K562 (cell line): ENCODE data around the gene F12. TPM values are rescaled to one million over a fixed set of nuclear protein-coding genes. Genes with fewer than 3 reads are reported as not detected.

Experiments
- BHLHE40 ChIP-seq: IDR thresholded peaks from 2 replicates; pipeline ENCODE4 v1.6.1; 2011; ENCODE audit warnings: low read length, improper control_type of control experiment
- BRF1 ChIP-seq: IDR thresholded peaks from 3 replicates; pipeline ENCODE4 v1.6.1; 2011; ENCODE audit warnings: borderline replicate concordance, mild to moderate bottlenecking; ENCODE audit not compliant: insufficient read length; ENCODE audit errors: extremely low read depth
- GATAD2A ChIP-seq: fragments of 450-650 bp; IDR thresholded peaks from 2 replicates; pipeline ENCODE4 v1.6.1; 2017
- GATAD2B ChIP-seq: fragments of 450-650 bp; IDR thresholded peaks from 2 replicates; pipeline ENCODE4 v1.6.1; 2017; ENCODE audit warnings: mild to moderate bottlenecking, borderline replicate concordance
- NCOA6 ChIP-seq: fragments of 450-650 bp; IDR thresholded peaks from 2 replicates; pipeline ENCODE4 v1.6.1; 2017; ENCODE audit warnings: mild to moderate bottlenecking
- NONO ChIP-seq, 2 experiments: fragments of 200-400 bp in 1 of 2; fragments of 450-650 bp in 1 of 2; formaldehyde crosslinking in 1 of 2; IDR thresholded peaks; 2 replicates each; pipeline ENCODE4 v1.6.1; 2017; ENCODE audit warnings: low read depth in 2 of 2, mild to moderate bottlenecking in 2 of 2, moderate library complexity in 2 of 2, low read length in 1 of 2
- PRMT5 ChIP-seq: sonication (generic); formaldehyde crosslinking; IDR thresholded peaks from 2 replicates; pipeline ENCODE4 v1.5.0; 2020; ENCODE audit warnings: missing genetic modification reagents
- TCF7 ChIP-seq: sonication (generic); IDR thresholded peaks from 2 replicates; pipeline ENCODE4 v1.6.1; 2016; ENCODE audit warnings: antibody characterized with exemption, borderline replicate concordance
- ZNF143 ChIP-seq: sonication (generic); formaldehyde crosslinking; IDR thresholded peaks from 2 replicates; pipeline ENCODE4 v1.9.0; 2022; ENCODE audit warnings: mild to moderate bottlenecking, missing genetic modification reagents
- ZNF444 ChIP-seq: fragments of 250-450 bp; sonication (Bioruptor Pico); IDR thresholded peaks from 2 replicates; pipeline ENCODE4 v1.4.0; 2020; ENCODE audit warnings: mild to moderate bottlenecking, moderate library complexity
- ZNF507 ChIP-seq: conservative IDR thresholded peaks from 2 replicates; pipeline ENCODE4 v1.6.1; 2017; ENCODE audit warnings: missing genetic modification characterization, missing compliant biosample characterization
- ZNF551 ChIP-seq: fragments of 250-450 bp; sonication (Bioruptor Pico); IDR thresholded peaks from 2 replicates; pipeline ENCODE4 v1.5.0; 2021; ENCODE audit warnings: mild to moderate bottlenecking, moderate library complexity
- ZNF764 ChIP-seq: fragments of 250-450 bp; sonication (Bioruptor Pico); IDR thresholded peaks from 2 replicates; pipeline ENCODE4 v1.4.0; 2020; ENCODE audit warnings: low read depth, mild to moderate bottlenecking, moderate library complexity
- polyA plus RNA-seq, 8 experiments: library from polyadenylated mRNA; depleted of rRNA in 4 of 8; stranded (reverse) in 5 of 8; unstranded in 3 of 8; fragments of >200 nt; fragmentation: Nextera tagmentation in 2 of 8; fragmentation: Illumina TruSeq in 1 of 8; extraction: Ambion mirVana in 2 of 8; extraction: Trizol in 1 of 8; gene quantifications; 2 replicates each; pipeline versions ENCODE4 v1.2.1 to v1.2.3, GENCODE V29; 2011 to 2014; ENCODE audit warnings: inconsistent platforms in 1 of 8, missing spikeins in 1 of 8
- total RNA-seq, 7 experiments: library from RNA; depleted of rRNA in 6 of 7; stranded (reverse); fragments of >200 nt in 6 of 7; fragmentation: Illumina TruSeq in 2 of 7; extraction: Trizol in 2 of 7; gene quantifications; 2 replicates each; pipeline versions ENCODE4 v1.2.1 to v1.2.3, GENCODE V29; 2011 to 2021; ENCODE audit warnings: low replicate concordance in 1 of 7
- TF ChIP-seq, protein P1 (sequence below): sonication (generic); formaldehyde crosslinking; IDR thresholded peaks from 2 replicates; pipeline ENCODE4 v1.8.1; 2022; ENCODE audit warnings: missing genetic modification reagents
- TF ChIP-seq, protein P2 (sequence below): fragments of 450-650 bp; formaldehyde crosslinking; IDR thresholded peaks from 2 replicates; pipeline ENCODE4 v1.4.0; 2020; ENCODE audit warnings: mild to moderate bottlenecking, moderate library complexity
- TF ChIP-seq, protein P3 (sequence below): fragments of 450-650 bp; IDR thresholded peaks from 2 replicates; pipeline ENCODE4 v1.6.1; 2016; ENCODE audit warnings: borderline replicate concordance
- TF ChIP-seq, protein P4 (sequence below): fragments of 450-650 bp; IDR thresholded peaks from 2 replicates; pipeline ENCODE4 v1.6.1; 2017; ENCODE audit warnings: antibody characterized with exemption
- TF ChIP-seq, protein P5 (sequence below): fragments of 450-650 bp; IDR thresholded peaks from 2 replicates; pipeline ENCODE4 v1.6.1; 2014; ENCODE audit warnings: low read depth, mild to moderate bottlenecking, moderate library complexity, borderline replicate concordance
- TF ChIP-seq, protein P6 (sequence below): IDR thresholded peaks from 2 replicates; pipeline ENCODE4 v1.6.1; 2016; ENCODE audit warnings: missing genetic modification characterization, missing compliant biosample characterization

F12 gene
- total and polyA plus RNA-seq, 9 of the 15 experiments (the other 6 are each of a cell fraction or from before 2014, with no cell fraction given), result 0.59 to 18.3 (median 3.6) TPM

DNA sequence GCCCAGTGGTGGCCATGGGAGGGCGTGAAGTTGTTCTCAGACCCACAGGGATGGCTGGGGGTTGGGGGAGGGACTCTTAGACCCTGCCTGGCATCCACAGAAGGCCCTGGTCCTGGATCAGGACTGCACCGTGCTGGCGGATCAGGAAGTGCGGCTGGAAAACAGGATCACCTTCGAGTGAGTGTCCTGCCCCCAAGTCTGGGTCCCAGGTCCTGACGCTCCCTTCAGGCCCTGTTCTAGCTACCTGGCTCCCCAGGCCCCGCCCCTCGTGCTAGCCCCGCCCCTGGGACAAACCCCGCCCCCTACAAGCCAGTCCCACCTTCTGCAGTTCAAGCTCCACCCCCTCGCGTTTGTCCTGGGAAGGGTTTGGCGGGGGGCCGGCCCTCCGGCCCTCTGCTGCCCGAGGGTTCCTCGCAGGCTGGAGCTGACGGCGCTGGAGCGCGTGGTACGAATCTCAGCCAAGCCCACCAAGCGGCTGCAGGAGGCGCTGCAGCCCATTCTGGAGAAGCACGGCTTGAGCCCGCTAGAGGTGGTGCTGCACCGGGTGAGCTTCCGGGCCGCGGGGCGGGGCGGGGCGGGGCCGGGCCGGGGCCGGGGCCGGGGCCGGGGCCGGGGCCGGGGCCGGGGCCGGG lies 38.8 kb downstream of the F12 start (continued):
- TF ChIP-seq, protein P1, sequence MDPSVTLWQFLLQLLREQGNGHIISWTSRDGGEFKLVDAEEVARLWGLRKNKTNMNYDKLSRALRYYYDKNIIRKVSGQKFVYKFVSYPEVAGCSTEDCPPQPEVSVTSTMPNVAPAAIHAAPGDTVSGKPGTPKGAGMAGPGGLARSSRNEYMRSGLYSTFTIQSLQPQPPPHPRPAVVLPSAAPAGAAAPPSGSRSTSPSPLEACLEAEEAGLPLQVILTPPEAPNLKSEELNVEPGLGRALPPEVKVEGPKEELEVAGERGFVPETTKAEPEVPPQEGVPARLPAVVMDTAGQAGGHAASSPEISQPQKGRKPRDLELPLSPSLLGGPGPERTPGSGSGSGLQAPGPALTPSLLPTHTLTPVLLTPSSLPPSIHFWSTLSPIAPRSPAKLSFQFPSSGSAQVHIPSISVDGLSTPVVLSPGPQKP (CRISPR knock-in tag), result no peak
- TF ChIP-seq BRF1, result no peak
- peak; percentile 46; the same call in 1 of the 2 replicates for TF ChIP-seq BHLHE40
- TF ChIP-seq ZNF764 (CRISPR knock-in tag), result no peak
- TF ChIP-seq NONO (IDR thresholded peaks at IDR 0.05; ENCODE audit: low read depth in 2 of 2, low read length in 1 of 2), result no peak
- no peak for TF ChIP-seq PRMT5 (CRISPR knock-in tag)
- no peak for TF ChIP-seq ZNF143 (CRISPR knock-in tag)
- TF ChIP-seq, protein P2, sequence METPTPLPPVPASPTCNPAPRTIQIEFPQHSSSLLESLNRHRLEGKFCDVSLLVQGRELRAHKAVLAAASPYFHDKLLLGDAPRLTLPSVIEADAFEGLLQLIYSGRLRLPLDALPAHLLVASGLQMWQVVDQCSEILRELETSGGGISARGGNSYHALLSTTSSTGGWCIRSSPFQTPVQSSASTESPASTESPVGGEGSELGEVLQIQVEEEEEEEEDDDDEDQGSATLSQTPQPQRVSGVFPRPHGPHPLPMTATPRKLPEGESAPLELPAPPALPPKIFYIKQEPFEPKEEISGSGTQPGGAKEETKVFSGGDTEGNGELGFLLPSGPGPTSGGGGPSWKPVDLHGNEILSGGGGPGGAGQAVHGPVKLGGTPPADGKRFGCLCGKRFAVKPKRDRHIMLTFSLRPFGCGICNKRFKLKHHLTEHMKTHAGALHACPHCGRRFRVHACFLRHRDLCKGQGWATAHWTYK (CRISPR knock-in tag), result no peak
- TF ChIP-seq, protein P3, sequence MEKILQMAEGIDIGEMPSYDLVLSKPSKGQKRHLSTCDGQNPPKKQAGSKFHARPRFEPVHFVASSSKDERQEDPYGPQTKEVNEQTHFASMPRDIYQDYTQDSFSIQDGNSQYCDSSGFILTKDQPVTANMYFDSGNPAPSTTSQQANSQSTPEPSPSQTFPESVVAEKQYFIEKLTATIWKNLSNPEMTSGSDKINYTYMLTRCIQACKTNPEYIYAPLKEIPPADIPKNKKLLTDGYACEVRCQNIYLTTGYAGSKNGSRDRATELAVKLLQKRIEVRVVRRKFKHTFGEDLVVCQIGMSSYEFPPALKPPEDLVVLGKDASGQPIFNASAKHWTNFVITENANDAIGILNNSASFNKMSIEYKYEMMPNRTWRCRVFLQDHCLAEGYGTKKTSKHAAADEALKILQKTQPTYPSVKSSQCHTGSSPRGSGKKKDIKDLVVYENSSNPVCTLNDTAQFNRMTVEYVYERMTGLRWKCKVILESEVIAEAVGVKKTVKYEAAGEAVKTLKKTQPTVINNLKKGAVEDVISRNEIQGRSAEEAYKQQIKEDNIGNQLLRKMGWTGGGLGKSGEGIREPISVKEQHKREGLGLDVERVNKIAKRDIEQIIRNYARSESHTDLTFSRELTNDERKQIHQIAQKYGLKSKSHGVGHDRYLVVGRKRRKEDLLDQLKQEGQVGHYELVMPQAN, result no peak
- TF ChIP-seq, protein P4, sequence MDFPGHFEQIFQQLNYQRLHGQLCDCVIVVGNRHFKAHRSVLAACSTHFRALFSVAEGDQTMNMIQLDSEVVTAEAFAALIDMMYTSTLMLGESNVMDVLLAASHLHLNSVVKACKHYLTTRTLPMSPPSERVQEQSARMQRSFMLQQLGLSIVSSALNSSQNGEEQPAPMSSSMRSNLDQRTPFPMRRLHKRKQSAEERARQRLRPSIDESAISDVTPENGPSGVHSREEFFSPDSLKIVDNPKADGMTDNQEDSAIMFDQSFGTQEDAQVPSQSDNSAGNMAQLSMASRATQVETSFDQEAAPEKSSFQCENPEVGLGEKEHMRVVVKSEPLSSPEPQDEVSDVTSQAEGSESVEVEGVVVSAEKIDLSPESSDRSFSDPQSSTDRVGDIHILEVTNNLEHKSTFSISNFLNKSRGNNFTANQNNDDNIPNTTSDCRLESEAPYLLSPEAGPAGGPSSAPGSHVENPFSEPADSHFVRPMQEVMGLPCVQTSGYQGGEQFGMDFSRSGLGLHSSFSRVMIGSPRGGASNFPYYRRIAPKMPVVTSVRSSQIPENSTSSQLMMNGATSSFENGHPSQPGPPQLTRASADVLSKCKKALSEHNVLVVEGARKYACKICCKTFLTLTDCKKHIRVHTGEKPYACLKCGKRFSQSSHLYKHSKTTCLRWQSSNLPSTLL, result no peak
- no peak for TF ChIP-seq ZNF551 (CRISPR knock-in tag)
- TF ChIP-seq GATAD2B, result no peak
- no peak for TF ChIP-seq ZNF507
- TF ChIP-seq TCF7, result no peak
- no peak for TF ChIP-seq GATAD2A
- TF ChIP-seq NCOA6, result no peak
- TF ChIP-seq ZNF444 (CRISPR knock-in tag), result no peak
- TF ChIP-seq, protein P5, sequence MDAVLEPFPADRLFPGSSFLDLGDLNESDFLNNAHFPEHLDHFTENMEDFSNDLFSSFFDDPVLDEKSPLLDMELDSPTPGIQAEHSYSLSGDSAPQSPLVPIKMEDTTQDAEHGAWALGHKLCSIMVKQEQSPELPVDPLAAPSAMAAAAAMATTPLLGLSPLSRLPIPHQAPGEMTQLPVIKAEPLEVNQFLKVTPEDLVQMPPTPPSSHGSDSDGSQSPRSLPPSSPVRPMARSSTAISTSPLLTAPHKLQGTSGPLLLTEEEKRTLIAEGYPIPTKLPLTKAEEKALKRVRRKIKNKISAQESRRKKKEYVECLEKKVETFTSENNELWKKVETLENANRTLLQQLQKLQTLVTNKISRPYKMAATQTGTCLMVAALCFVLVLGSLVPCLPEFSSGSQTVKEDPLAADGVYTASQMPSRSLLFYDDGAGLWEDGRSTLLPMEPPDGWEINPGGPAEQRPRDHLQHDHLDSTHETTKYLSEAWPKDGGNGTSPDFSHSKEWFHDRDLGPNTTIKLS, result no peak
- TF ChIP-seq, protein P6, sequence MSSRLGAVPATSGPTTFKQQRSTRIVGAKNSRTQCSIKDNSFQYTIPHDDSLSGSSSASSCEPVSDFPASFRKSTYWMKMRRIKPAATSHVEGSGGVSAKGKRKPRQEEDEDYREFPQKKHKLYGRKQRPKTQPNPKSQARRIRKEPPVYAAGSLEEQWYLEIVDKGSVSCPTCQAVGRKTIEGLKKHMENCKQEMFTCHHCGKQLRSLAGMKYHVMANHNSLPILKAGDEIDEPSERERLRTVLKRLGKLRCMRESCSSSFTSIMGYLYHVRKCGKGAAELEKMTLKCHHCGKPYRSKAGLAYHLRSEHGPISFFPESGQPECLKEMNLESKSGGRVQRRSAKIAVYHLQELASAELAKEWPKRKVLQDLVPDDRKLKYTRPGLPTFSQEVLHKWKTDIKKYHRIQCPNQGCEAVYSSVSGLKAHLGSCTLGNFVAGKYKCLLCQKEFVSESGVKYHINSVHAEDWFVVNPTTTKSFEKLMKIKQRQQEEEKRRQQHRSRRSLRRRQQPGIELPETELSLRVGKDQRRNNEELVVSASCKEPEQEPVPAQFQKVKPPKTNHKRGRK (tag), result no peak
